GM21390 (cell line): ENCODE results near the gene APOL4.
"Not testable (repeated sequence)": the region's sequence is repeated elsewhere in the genome, so short reads cannot be mapped to it uniquely, and the experiment has no call there.

Experiments
- ATAC-seq: cut with Tn5 transposase; IDR thresholded peaks from one replicate; pipeline ENCODE4 v1.9.1; 2021; ENCODE audit not compliant: unreplicated experiment

APOL4 gene

GRCh38 chr22:36201630-36202319 is at the start of gene APOL4:
APOL4 (minus strand) TSS chr22:36201809; CDS start chr22:36201734, 75 bp downstream.
- no peak for ATAC-seq

- not testable (repeated sequence) for ATAC-seq
Measured at GRCh38 chr22:36250292-36250960, 48.8 kb upstream of the APOL4 start.

- no peak for ATAC-seq
Measured at GRCh38 chr22:36249160-36249559, 47.6 kb upstream of the APOL4 start.

- no peak for ATAC-seq
Measured at GRCh38 chr22:36247955-36248354, 46.3 kb upstream of the APOL4 start.

GRCh38 chr22:36246718-36247117 is 45.1 kb upstream of the APOL4 start:
- ATAC-seq = no peak

- no peak for ATAC-seq
Measured at GRCh38 chr22:36245805-36246356, 44.3 kb upstream of the APOL4 start.

GRCh38 chr22:36244522-36245391 is 43.1 kb upstream of the APOL4 start:
- ATAC-seq = no peak

- ATAC-seq = no peak
Measured at GRCh38 chr22:36243986-36244385, 42.4 kb upstream of the APOL4 start.

- ATAC-seq = peak; percentile 79
Measured at GRCh38 chr22:36239401-36240171, 38.0 kb upstream of the APOL4 start, which contains the start of gene APOL2. APOL2 (minus strand) TSS chr22:36239527; CDS start chr22:36233162, 6,365 bp downstream.

GRCh38 chr22:36239150-36239400 is 37.5 kb upstream of the APOL4 start:
- ATAC-seq = peak; percentile 21

- peak; percentile 19 for ATAC-seq
Measured at GRCh38 chr22:36238373-36239149, 37.0 kb upstream of the APOL4 start.

GRCh38 chr22:36237462-36238372 is 36.1 kb upstream of the APOL4 start:
- ATAC-seq = no peak

- ATAC-seq = no peak
Measured at GRCh38 chr22:36236388-36237319, 35.0 kb upstream of the APOL4 start.

GRCh38 chr22:36235585-36235984 is 34.0 kb upstream of the APOL4 start:
- ATAC-seq = no peak

- no peak for ATAC-seq
Measured at GRCh38 chr22:36234919-36235318, 33.3 kb upstream of the APOL4 start.

GRCh38 chr22:36234213-36234612 is 32.6 kb upstream of the APOL4 start:
- no peak for ATAC-seq

- no peak for ATAC-seq
Measured at GRCh38 chr22:36233796-36234195, 32.2 kb upstream of the APOL4 start.
